ACC112 (cell line): ENCODE data around the gene VSIR.

Experiments
- H2AFZ ChIP-seq: fragments of 200-600 bp; sonication (generic); one replicate; pipeline ENCODE4 v1.6.0; 2017; ENCODE audit warnings: antibody characterized with exemption, low read length; ENCODE audit not compliant: unreplicated experiment
- H3K27ac ChIP-seq: fragments of 200-600 bp; sonication (generic); 2 replicates; pipeline ENCODE4 v1.5.1; 2014; ENCODE audit warnings: low read depth, mild to moderate bottlenecking, antibody characterized with exemption, low read length, moderate library complexity
- H3K27me3 ChIP-seq: fragments of 200-600 bp; sonication (generic); 2 replicates; pipeline ENCODE4 v1.6.1; 2014; ENCODE audit warnings: mild to moderate bottlenecking, antibody characterized with exemption, low read length, moderate library complexity, mixed read lengths; ENCODE audit not compliant: insufficient read depth
- H3K36me3 ChIP-seq: fragments of 200-600 bp; sonication (generic); 2 replicates; pipeline ENCODE4 v1.6.1; 2016; ENCODE audit warnings: mild to moderate bottlenecking, antibody characterized with exemption, low read length, moderate library complexity, mixed read lengths; ENCODE audit not compliant: insufficient read depth
- H3K4me1 ChIP-seq: fragments of 200-600 bp; sonication (generic); one replicate; pipeline ENCODE4 v1.6.1; 2016; ENCODE audit warnings: low read length, mixed read lengths; ENCODE audit not compliant: insufficient read depth, unreplicated experiment, control insufficient read depth
- H3K4me3 ChIP-seq: fragments of 200-600 bp; sonication (generic); 2 replicates; pipeline ENCODE4 v1.5.1; 2014; ENCODE audit warnings: mild to moderate bottlenecking, low read depth, low read length
- H3K79me2 ChIP-seq: fragments of 200-600 bp; sonication (generic); one replicate; pipeline ENCODE4 v1.6.0; 2016; ENCODE audit warnings: low read length; ENCODE audit not compliant: control insufficient read depth, unreplicated experiment, insufficient read depth

The VSIR gene

DNA sequence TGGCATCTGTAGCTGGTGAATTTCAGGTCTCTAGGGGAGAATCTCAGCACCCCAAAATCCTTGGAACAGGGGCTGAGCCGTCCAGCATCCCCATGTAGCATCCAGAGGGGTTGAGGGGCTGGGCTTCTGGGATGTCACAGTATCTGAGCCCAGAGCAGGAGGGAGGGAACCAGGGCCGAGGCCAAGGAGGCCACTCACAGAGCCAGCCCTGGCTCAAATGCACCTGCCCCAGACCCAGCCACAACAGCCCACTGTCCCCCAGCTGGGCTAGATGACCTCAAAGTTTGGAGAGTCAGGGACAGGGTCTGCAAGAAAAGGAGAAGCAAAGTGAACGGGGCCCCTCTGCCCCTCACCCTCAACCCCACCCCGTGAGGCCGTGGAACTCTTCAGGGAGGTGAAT lies 22.3 kb downstream of the VSIR start:
- H3K4me1 ChIP-seq, result no peaks in the 10 kb centered on the region
- no peaks in the 10 kb centered on the region for H3K27me3 ChIP-seq
- no peaks in the 10 kb centered on the region for H3K36me3 ChIP-seq
- H3K4me3 ChIP-seq, result no peak overlapping the region
- H2AFZ ChIP-seq, result no peak overlapping the region
- H3K27ac ChIP-seq, result no peak overlapping the region
- H3K79me2 ChIP-seq, result no peaks in the 10 kb centered on the region

DNA sequence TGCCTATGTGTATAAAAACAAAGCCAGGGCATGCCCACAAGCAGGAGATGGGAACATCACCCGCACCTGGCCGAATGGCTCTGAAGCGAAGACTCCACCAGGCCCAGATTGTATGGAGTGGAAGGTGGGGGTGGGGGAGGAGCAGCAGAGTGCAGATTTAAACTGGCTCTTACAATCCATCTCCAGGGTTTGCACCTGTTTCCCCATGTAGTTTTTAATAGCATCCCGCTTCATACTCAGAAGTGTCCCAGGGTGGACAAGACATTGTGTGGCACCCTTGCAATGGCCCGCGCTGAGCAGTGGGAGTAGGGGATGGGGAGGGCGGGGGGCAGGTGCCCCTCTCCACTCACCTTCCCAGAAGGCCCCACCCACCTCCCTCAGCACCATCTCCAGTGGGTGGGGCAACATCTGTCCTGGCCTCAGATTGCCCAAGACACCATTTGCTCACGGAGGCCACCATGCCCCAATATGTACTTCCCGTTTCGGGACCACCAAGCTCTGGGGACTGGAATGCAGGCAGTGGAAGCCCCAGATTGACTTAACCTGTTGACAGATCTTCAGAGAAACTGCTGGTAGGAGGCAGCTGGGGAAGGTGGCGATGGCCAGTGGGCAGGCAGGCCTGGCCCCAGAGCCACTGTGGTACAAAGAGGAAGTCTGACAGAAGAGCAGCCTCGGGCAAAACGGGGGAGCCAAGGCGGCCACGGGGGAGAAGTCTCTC lies 23.0 kb downstream of the VSIR start:
- Histone ChIP-seq H3K27me3 (no peaks in the 10 kb centered on the region), H3K4me3 (no peak overlapping the region), H3K4me1 (no peaks in the 10 kb centered on the region), H3K79me2 (no peaks in the 10 kb centered on the region), H2AFZ (no peak overlapping the region), H3K36me3 (no peaks in the 10 kb centered on the region), H3K27ac (no peak overlapping the region)

DNA sequence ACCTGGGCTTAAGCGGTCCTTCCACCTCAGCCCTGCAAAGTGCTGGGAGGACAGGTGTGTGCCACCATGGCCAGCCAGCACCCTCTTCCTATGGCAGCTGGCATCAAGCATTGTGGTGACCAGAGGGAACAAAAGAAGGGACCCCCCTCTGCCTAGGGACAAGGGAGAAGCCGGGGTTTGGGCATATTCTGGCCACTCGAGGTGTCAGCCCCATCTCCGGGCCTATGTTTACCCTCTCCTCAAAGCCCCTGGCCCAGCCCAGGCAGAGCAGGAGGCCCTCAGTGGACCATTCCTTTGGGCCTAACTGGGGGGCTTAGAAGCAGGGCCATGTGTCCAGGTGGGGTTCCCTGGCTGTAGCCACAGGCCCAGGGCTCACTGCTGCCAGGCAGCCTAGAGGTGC lies 23.9 kb downstream of the VSIR start:
- H3K36me3 ChIP-seq, result no peaks in the 10 kb centered on the region
- no peaks in the 10 kb centered on the region for H3K79me2 ChIP-seq
- H3K4me1 ChIP-seq, result no peaks in the 10 kb centered on the region
- H3K27ac ChIP-seq, result no peak overlapping the region
- H3K27me3 ChIP-seq, result no peaks in the 10 kb centered on the region
- H2AFZ ChIP-seq, result no peak overlapping the region
- no peak overlapping the region for H3K4me3 ChIP-seq

DNA sequence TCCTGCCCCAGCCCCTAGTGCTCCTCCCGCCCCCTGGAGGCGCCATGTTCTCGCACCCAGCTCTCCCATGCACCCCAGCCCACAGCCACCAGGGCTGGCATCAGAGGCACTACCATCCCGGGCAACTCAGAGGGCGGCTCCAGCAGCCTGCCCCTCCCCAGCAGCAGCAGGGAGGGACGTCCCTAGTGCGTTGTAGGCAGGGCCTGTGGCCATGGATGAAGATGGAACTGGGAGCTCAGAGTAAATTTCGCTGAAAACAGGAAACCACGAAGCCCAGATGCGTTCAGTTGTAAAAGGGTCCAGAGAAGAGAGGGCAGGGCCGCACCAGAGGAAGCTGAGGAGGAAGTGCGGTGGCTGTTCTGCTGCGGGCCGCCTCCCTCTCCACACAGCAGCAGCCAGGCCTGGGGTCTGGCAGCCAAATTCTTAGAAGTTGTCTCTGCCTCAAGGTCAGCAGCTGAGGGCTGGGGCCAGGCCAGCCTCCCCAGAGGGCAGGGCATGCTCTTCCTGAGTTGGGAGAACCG lies 24.6 kb downstream of the VSIR start:
- no peak overlapping the region for H3K4me3 ChIP-seq
- H3K4me1 ChIP-seq, result no peaks in the 10 kb centered on the region
- no peaks in the 10 kb centered on the region for H3K36me3 ChIP-seq
- no peak overlapping the region for H2AFZ ChIP-seq
- no peaks in the 10 kb centered on the region for H3K27me3 ChIP-seq
- no peaks in the 10 kb centered on the region for H3K79me2 ChIP-seq
- no peak overlapping the region for H3K27ac ChIP-seq

DNA sequence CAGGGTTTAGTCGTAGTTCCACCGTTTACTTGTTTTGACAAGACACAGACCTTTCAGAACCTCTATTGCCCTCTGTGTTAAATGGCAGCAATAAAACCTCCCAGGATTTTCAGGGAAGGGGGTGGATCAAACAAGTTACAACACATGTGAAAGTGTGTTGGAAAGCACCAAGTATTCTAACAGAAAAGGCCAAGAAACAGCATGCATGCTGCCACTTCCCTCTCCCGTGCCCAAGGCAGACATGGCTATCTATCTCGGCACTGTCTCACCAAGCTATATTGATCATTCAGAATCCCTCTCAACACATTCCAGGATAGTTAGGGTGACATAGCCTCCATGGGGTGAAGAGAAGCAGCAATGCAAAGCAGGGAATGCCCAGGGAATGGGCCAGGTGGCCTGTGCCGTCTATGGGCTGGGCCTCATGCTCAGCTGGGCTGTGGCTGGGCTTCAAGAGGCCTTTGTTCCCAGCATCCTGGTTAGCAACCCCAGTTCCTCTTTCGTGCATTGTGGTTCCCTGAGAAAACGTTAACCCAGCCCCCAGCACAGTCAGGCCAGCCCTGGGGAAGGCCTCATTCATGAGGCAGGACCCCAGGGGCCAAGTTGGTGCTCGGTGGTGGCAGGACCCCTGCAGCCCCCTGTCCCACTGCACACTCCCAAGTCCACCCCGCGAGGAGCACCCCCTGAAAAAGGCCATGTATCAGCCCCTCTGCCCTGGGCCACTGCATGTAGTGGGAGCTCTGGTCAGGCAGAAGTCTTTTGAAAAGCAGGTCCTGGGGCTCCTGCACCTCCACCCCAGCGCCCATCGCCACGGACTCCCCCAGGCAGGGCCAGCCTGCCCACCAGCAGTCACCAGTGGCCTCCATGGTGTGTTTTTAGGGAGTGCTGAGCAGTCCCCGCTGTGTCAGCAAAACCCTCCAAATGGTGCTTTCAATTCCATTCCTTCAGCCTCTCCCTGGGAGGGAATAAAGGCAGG lies 25.5 kb downstream of the VSIR start:
- Histone ChIP-seq H3K27me3 (no peaks in the 10 kb centered on the region), H3K36me3 (no peaks in the 10 kb centered on the region), H3K4me1 (no peaks in the 10 kb centered on the region), H2AFZ (no peak overlapping the region), H3K79me2 (no peaks in the 10 kb centered on the region), H3K4me3 (no peak overlapping the region), H3K27ac (no peak overlapping the region)

DNA sequence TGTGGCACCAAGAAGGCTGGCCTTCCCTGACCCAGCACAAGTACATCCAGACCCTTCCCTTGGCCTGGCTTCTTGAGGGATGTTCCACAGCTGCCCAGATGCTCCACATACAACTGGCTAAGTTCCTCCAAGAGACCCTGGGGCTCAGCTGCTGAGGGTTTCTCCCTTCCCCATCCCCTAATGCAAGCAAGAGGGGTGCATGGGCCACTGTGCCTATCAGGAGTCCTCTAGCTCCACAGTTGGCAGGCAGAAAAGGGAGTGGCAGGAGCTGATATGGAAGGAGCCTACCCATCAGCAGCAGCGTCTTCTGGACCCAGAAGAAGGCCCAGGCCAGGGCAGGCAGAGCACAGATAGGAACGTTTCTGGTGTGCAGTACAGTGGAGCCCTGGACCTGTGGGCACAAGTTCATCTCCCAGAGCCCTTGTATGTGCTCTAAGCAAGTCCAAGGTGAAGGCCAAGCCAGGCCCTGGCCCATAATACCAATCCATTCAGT lies 26.2 kb downstream of the VSIR start:
- no peak overlapping the region for H3K4me3 ChIP-seq
- H3K4me1 ChIP-seq, result no peaks in the 10 kb centered on the region
- no peak overlapping the region for H3K27ac ChIP-seq
- no peaks in the 10 kb centered on the region for H3K79me2 ChIP-seq
- H3K36me3 ChIP-seq, result no peaks in the 10 kb centered on the region
- H2AFZ ChIP-seq, result no peak overlapping the region
- no peaks in the 10 kb centered on the region for H3K27me3 ChIP-seq

DNA sequence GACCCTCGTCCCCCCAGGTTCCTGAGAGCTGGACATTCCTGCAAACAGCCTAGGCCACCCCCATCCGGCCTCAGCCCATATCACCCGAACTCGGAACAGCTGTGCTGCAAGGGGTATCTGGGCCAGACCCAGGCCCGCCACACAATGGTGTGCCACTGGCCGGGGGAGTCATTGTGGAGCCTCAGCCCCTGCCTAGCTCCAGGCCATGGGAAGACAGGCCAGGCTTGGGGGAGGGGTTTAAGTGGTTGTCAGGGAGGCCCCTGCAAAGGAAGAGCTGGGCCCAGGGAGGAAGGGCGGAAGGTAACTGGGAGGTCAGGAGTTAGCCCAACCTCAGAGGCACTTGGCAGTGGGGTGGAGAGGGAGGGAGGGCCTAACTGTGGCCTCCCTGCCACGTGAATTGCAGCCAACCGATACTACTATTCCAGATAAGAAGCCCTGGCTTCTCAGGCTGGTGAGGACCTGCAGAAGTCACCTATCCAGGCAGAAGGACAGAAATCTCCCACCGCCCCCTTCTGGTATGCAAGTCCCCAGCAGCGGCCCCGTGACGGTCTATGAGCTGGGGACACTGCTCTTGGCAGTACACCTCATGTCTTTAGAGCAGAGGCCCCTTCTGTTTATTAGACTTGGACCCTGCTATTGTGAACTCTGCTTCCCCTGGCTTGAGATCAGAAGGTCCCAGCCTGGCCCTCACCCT lies 26.8 kb downstream of the VSIR start:
- Histone ChIP-seq H3K4me1 (no peaks in the 10 kb centered on the region), H3K27ac (no peak overlapping the region), H3K79me2 (no peaks in the 10 kb centered on the region), H3K4me3 (no peak overlapping the region), H3K36me3 (no peaks in the 10 kb centered on the region), H3K27me3 (no peaks in the 10 kb centered on the region), H2AFZ (no peak overlapping the region)

DNA sequence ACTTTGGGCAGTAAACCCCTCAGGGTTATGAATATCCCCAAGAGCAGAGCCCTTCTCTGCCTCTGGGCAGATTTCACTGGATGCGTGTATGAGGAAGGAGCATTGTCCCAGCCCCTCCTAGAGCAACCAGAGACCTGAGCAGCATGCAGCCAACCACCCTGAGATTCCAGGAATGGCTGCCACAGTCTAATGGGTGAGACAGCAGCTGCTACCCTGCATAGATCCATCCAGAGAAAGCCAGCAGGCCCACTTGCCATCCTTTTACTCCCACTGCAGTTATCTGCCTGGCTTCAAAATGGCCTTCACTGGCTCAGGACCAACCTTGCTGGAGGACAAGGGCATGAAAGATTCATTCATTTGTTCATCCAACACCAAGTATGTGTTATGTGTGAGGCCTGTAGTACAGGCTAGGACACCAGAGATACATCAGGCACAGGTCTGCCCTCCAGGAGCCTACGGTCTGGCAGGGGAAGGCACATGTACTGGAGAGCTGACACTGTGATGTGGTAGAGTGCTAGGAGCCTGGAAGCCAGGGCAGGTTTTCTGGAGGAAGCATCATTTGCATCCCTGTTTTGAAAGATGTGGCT lies 27.6 kb downstream of the VSIR start:
- H2AFZ ChIP-seq, result no peak overlapping the region
- H3K79me2 ChIP-seq, result no peaks in the 10 kb centered on the region
- no peak overlapping the region for H3K27ac ChIP-seq
- no peaks in the 10 kb centered on the region for H3K4me1 ChIP-seq
- no peak overlapping the region for H3K4me3 ChIP-seq
- no peaks in the 10 kb centered on the region for H3K36me3 ChIP-seq
- H3K27me3 ChIP-seq, result no peaks in the 10 kb centered on the region

DNA sequence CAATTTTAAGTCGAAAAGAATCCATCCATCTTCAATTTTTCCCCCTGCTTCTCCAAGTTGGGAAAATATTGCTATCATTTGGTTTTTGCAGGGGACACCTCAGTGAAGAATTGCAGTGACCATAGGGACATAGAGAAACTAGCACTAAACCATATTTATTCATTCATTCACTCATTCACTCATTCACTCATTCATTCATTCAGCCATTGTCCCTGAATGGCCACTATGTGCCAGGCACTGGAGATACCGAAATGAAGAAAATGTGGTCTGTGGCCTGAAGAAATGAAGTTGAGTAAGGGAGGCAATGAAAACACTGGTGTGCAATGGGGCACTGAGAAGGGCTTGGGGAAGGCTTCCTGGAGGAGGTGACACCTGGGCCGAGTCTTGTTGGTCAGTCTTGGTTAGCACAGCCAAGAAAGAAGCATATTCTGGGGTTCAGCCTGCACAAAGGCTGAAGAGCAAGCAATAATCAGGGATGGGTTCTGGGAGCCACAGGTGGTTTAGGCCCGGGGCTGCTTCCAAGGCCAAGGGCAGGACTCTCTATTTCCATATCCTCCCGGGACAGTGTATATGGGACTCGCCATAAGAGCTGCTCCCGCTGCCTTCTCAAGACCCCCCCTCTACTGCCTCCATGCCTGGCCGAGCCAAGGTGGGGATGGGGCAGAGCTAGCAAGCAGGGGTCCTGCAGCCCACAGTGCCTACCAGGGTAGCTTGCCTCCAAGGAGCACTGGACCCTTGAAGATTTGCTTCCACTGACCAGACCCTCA lies 28.2 kb downstream of the VSIR start:
- Histone ChIP-seq H3K4me1 (no peaks in the 10 kb centered on the region), H3K36me3 (no peaks in the 10 kb centered on the region), H3K79me2 (no peaks in the 10 kb centered on the region), H3K27me3 (no peaks in the 10 kb centered on the region), H3K27ac (no peak overlapping the region), H3K4me3 (no peak overlapping the region), H2AFZ (no peak overlapping the region)
